HUES64 (cell line): ENCODE results near the gene PRIM2.
"Not testable (repeated sequence)": the region's sequence is repeated elsewhere in the genome, so short reads cannot be mapped to it uniquely, and the experiment has no call there.

ENCODE experiments used
- H3K27ac ChIP-seq: 2 replicates; pipeline ENCODE4 v1.7.0; 2013; ENCODE audit warnings: low read depth, low read length, inconsistent platforms
- H3K27me3 ChIP-seq: 2 replicates; pipeline ENCODE4 v1.6.1; 2013; ENCODE audit warnings: mild to moderate bottlenecking, low read length; ENCODE audit not compliant: insufficient read depth
- H3K36me3 ChIP-seq: 2 replicates; pipeline ENCODE4 v1.6.1; 2013; ENCODE audit warnings: mild to moderate bottlenecking, low read length; ENCODE audit not compliant: insufficient read depth
- H3K4me1 ChIP-seq: 2 replicates; pipeline ENCODE4 v1.6.1; 2013; ENCODE audit warnings: mild to moderate bottlenecking, low read length, moderate library complexity; ENCODE audit not compliant: insufficient read depth
- H3K4me3 ChIP-seq: 2 replicates; pipeline ENCODE4 v1.5.1; 2013; ENCODE audit warnings: mild to moderate bottlenecking, low read length, moderate library complexity
- H3K9ac ChIP-seq: 2 replicates; pipeline ENCODE4 v1.6.1; 2013; ENCODE audit warnings: mild to moderate bottlenecking, low read depth, low read length
- H3K9me3 ChIP-seq: 2 replicates; pipeline ENCODE4 v1.6.1; 2013; ENCODE audit warnings: low read depth, low read length; ENCODE audit not compliant: insufficient read depth
- WGBS: fragments of 150-250, 120-280 bp; methylation state at CpG from one replicate; pipeline ENCODE4 v1.1.7; 2013; ENCODE audit warnings: missing lambda C conversion rate; 5-methylcytosine and 5-hydroxymethylcytosine counted together

Gene PRIM2

DNA sequence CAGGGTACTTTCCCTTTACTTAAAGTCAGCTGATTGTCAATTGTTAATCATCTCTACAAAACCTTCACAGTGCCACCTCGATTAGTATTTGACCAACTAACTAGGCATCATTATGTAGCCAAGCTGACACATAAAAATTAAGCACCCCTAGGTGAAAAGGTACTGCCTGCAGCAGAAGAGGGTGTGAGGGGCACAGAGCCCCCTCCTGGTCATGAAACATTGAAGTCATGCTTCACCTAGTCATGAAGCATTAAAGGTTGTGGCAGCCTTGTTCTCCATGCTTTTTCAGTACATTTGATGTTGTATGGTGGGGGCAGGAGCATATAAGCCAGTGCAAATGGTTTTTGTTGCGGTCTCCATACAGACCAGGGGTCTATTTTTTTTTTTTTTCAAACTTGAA is 142.4 kb downstream of the PRIM2 start:
- not testable (repeated sequence) for H3K9me3 ChIP-seq, H3K4me1 ChIP-seq, H3K4me3 ChIP-seq, H3K9ac ChIP-seq, H3K36me3 ChIP-seq, H3K27me3 ChIP-seq, H3K27ac ChIP-seq
- 100% methylated on average over 2 of the region's 2 CpGs for WGBS

- not testable (repeated sequence) for H3K9me3 ChIP-seq, H3K27ac ChIP-seq
- 92% methylated on average over 4 of the region's 4 CpGs for WGBS
Observed at GRCh38 chr6:57461022-57461421, 143.6 kb downstream of the PRIM2 start.

GRCh38 chr6:57463809-57464208 is 146.4 kb downstream of the PRIM2 start:
- H3K27ac ChIP-seq, H3K36me3 ChIP-seq, H3K9me3 ChIP-seq, H3K4me3 ChIP-seq, H3K4me1 ChIP-seq, H3K9ac ChIP-seq, H3K27me3 ChIP-seq: not testable (repeated sequence)
- 82% methylated on average over 4 of the region's 5 CpGs for WGBS

More at GRCh38 chr6:57461022-57461421, 143.6 kb downstream of the PRIM2 start:
- H3K9ac ChIP-seq, H3K36me3 ChIP-seq, H3K4me3 ChIP-seq, H3K27me3 ChIP-seq, H3K4me1 ChIP-seq: not testable (repeated sequence)

DNA sequence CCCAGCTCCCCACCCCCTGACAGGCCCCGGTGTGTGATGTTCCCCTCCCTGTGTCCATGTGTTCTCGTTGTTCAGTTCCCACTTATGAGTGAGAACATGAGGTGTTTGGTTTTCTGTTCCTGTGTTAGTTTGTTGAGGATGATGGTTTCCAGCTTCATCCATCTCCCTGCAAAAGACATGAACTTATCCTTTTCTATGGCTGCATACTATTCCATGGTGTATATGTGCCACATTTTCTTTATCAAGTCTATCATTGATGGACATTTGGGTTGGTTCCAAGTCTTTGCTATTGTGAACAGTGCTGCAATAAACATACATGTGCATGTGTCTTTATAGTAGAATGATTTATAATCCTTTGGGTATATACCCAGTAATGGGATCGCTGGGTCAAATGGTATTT is 148.5 kb downstream of the PRIM2 start:
- 100% methylated on average over 3 of the region's 3 CpGs for WGBS
- not testable (repeated sequence) for H3K4me3 ChIP-seq, H3K9ac ChIP-seq, H3K36me3 ChIP-seq, H3K27ac ChIP-seq, H3K27me3 ChIP-seq, H3K9me3 ChIP-seq
- peaks cover 25% of the 10 kb centered on the region for H3K4me1 ChIP-seq

DNA sequence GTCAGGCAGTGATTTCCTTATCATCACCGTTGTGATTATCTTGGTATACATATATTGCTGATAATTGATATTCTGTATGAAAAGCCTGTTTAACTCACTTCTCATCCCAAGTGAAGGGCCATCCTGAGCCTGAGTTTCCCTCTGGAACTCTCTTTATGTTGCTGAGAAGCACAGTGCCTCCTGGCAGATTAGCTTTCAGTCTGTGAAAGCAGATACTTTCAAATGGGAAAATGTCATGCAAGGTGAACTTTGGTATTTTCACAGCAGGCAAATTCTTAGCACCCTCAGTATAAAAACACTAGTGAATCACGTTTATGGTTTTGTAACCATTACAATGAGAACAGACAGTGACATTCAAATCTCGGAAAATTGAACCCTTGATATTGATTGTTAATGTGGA is 151.6 kb downstream of the PRIM2 start:
- Histone ChIP-seq H3K4me3 (no peak overlapping the region), H3K27ac (no peak overlapping the region), H3K4me1 (peaks cover 34% of the 10 kb centered on the region), H3K36me3 (no peaks in the 10 kb centered on the region), H3K9ac (no peak overlapping the region), H3K27me3 (no peaks in the 10 kb centered on the region), H3K9me3 (no peaks in the 10 kb centered on the region)
- 43% methylated on average over 2 of the region's 3 CpGs for WGBS

DNA sequence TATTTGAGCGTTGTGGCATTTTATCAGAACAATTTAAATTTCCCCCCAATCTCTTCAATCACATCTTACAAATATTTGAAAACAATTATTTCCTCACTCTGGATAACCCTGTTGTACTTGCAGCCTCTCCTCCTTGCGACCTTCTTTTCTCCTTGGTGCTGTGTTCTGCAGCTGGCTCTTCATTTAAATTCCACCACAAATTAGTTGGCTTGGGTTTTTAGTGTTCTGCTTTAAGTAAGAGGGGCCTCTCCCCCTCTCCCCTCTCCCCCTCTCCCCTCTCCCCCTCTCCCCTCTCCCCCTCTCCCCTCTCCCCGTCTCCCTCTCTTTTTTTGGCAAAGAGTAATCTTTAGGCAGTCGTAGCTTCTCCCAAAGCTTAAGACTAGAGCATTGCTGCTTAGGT is 152.7 kb downstream of the PRIM2 start:
- peaks cover 34% of the 10 kb centered on the region for H3K4me1 ChIP-seq
- not testable (repeated sequence) for H3K9ac ChIP-seq, H3K27ac ChIP-seq

DNA sequence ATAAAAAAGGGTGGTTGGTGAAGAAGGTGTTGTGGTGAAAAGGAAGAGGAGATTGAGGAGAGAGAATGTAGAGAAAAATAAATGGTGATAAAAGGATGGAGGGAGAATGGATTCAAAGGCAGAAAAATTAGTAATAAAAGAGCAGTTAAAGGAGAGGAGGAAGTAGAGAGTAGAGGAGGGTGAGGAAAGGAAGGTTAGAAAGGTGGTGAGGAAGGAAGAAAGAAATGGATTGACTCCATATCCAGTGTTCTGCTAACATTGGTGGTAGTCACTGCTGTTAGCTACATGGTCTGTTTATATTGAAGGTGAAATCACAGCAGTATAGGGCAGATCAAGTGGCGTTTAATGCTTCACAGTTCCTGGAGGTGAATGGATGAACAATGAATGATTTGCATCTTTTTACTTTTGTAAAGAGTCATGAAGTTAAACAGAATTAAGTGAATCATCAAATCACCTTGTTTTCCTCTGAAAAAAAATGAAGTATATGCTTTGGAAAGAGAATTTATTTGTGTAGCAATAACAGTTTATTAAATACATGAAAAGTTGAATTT is 154.0 kb downstream of the PRIM2 start:
- not testable (repeated sequence) for H3K9ac ChIP-seq, H3K27ac ChIP-seq, H3K9me3 ChIP-seq, H3K4me3 ChIP-seq, H3K27me3 ChIP-seq, H3K36me3 ChIP-seq
- H3K4me1 ChIP-seq = peaks cover 34% of the 10 kb centered on the region
- 60% methylated on average over 1 of the region's 1 CpG for WGBS

More for the DNA sequence above, 152.7 kb downstream of the PRIM2 start:
- not testable (repeated sequence) for H3K4me3 ChIP-seq, H3K9me3 ChIP-seq, H3K27me3 ChIP-seq, H3K36me3 ChIP-seq
- no CpG with 5 or more reads among the region's 4 CpGs for WGBS

GRCh38 chr6:57472861-57473362 is 155.5 kb downstream of the PRIM2 start:
- not testable (repeated sequence) for H3K9ac ChIP-seq, H3K4me3 ChIP-seq, H3K9me3 ChIP-seq, H3K27me3 ChIP-seq, H3K36me3 ChIP-seq
- Histone ChIP-seq H3K27ac (peak overlapping the region; percentile 12; the same call in 1 of the 2 replicates), H3K4me1 (peaks cover 34% of the 10 kb centered on the region)
- 86% methylated on average over 2 of the region's 3 CpGs for WGBS

- WGBS = 88% methylated on average over 4 of the region's 6 CpGs
- not testable (repeated sequence) for H3K27ac ChIP-seq, H3K36me3 ChIP-seq, H3K9ac ChIP-seq, H3K27me3 ChIP-seq, H3K9me3 ChIP-seq, H3K4me3 ChIP-seq
- peaks cover 29% of the 10 kb centered on the region for H3K4me1 ChIP-seq
Observed at GRCh38 chr6:57474862-57475475, 157.5 kb downstream of the PRIM2 start.

DNA sequence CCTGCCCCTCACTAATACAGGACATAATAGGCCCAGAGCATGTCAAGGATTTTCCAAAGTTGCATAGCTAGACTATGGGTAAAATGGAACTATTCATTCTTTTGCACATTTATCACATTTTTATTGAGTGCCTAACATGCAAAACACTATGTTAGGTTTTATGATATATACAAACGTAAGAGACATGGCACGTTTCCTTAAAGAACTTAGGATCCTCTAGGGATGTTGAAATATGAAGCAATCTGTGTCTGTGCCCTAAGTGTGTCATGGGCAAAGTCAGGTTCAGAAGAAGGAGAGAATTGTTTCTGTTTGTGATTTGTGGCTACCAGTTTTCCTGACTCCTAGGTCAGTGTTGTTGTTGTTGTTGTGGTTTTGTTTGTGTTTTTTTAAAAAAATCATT is 158.2 kb downstream of the PRIM2 start:
- H3K4me1 ChIP-seq = peaks cover 23% of the 10 kb centered on the region
- not testable (repeated sequence) for H3K4me3 ChIP-seq, H3K9ac ChIP-seq, H3K27me3 ChIP-seq, H3K36me3 ChIP-seq, H3K27ac ChIP-seq, H3K9me3 ChIP-seq
- 92% methylated on average over 2 of the region's 2 CpGs for WGBS

DNA sequence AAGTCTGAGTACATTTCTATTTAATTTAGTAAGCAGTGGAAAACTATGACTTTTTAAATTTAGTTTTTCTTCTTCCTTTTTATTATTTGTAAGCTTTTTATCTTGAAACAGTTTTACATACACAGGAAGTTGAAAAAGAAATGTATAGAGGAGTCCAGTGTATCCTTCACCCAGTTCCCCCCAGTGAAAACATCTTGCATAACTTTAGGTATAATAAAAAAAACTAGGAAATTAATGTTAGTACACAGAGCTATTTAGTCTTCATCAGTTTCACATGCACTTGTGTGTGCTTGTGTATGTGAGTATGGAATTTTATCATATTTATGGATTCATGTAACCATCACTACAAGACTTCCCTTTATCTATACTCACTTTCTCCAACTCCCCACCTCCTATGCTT is 162.8 kb downstream of the PRIM2 start:
- H3K9ac ChIP-seq, H3K27me3 ChIP-seq, H3K4me3 ChIP-seq, H3K4me1 ChIP-seq, H3K9me3 ChIP-seq, H3K27ac ChIP-seq, H3K36me3 ChIP-seq: not testable (repeated sequence)

GRCh38 chr6:57481121-57481520 is 163.7 kb downstream of the PRIM2 start:
- H3K27me3 ChIP-seq, H3K4me1 ChIP-seq, H3K9me3 ChIP-seq, H3K27ac ChIP-seq, H3K4me3 ChIP-seq, H3K36me3 ChIP-seq, H3K9ac ChIP-seq: not testable (repeated sequence)
- WGBS = no CpG with 5 or more reads among the region's 1 CpG
